Subcutaneous adipose tissue (tissue), 4 donors: Measurements from ENCODE around the gene TMEM147. TPM values are rescaled to one million over a fixed set of nuclear protein-coding genes. Genes with fewer than 3 reads are reported as not detected.

Experiments
- CTCF ChIP-seq: fragments of 450-650 bp; IDR thresholded peaks from one replicate; pipeline ENCODE4 v1.5.1; 2016; ENCODE audit warnings: low read depth, mild to moderate bottlenecking, control low read depth, antibody characterized with exemption, moderate library complexity
- total RNA-seq, 4 donors: library from RNA; depleted of rRNA; stranded (reverse); fragments of >200 nt; gene quantifications; one replicate each; pipeline ENCODE4 v1.1.0, GENCODE V29; 2016

TMEM147 gene
- total RNA-seq, 4 donors from 2014 or later: 60.1 to 76.8 (median 73.6) TPM

- TF ChIP-seq CTCF: no peak
Measured at GRCh38 chr19:35542209-35542608, 3.2 kb upstream of the TMEM147 start.

GRCh38 chr19:35543280-35544109, 1.9 kb upstream of the TMEM147 start:
- no peak for TF ChIP-seq CTCF

- no peak for TF ChIP-seq CTCF
Measured at GRCh38 chr19:35544110-35544802, 1.2 kb upstream of the TMEM147 start.

- TF ChIP-seq CTCF: no peak
Measured at GRCh38 chr19:35545855-35546381, 492 bp downstream of the TMEM147 start.

GRCh38 chr19:35546532-35546931, 1.1 kb downstream of the TMEM147 start:
- no peak for TF ChIP-seq CTCF

- TF ChIP-seq CTCF: no peak
Measured at GRCh38 chr19:35549174-35549788, 3.9 kb downstream of the TMEM147 start.
